PC-3 (cell line): ENCODE results near the gene RPS15.

Source experiments
- EZH2 ChIP-seq: fragments of 300-600 bp; sonication (generic); IDR thresholded peaks from one replicate; pipeline ENCODE4 v1.6.1; 2017; ENCODE audit warnings: antibody characterized with exemption, mild to moderate bottlenecking, low read length; ENCODE audit not compliant: unreplicated experiment
- TF ChIP-seq, protein P1 (sequence below): fragments of 300-600 bp; sonication (generic); conservative IDR thresholded peaks from 2 replicates; pipeline ENCODE4 v1.5.1; 2017; ENCODE audit warnings: antibody characterized with exemption, low read depth, mild to moderate bottlenecking, low read length

DNA sequence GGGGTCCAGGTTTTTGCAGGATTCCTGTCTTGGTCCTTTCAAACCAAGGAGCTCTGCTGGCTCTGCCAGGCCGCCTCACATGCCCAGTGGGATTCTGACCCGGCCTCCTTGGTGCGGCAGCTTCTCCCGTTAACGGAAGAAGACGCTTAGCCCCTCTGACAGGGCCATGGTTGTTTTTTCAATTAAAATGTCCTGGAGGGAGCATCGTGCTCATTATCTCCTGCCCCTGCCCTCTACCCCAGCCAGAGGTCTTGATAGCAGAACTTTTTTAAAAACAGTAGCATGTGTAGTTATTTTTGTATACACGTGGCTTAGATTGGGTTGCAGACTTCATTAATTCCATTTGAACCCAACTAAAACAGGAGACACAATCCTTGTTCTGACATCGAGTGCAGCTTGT, 11.5 kb upstream of the RPS15 start:
- TF ChIP-seq, protein P1, sequence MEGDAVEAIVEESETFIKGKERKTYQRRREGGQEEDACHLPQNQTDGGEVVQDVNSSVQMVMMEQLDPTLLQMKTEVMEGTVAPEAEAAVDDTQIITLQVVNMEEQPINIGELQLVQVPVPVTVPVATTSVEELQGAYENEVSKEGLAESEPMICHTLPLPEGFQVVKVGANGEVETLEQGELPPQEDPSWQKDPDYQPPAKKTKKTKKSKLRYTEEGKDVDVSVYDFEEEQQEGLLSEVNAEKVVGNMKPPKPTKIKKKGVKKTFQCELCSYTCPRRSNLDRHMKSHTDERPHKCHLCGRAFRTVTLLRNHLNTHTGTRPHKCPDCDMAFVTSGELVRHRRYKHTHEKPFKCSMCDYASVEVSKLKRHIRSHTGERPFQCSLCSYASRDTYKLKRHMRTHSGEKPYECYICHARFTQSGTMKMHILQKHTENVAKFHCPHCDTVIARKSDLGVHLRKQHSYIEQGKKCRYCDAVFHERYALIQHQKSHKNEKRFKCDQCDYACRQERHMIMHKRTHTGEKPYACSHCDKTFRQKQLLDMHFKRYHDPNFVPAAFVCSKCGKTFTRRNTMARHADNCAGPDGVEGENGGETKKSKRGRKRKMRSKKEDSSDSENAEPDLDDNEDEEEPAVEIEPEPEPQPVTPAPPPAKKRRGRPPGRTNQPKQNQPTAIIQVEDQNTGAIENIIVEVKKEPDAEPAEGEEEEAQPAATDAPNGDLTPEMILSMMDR: no peak
- no peak for TF ChIP-seq EZH2
